GM13976 (cell line): ENCODE results near the gene JARID2.

Experiments used
- DNase-seq: peaks from one replicate; pipeline ENCODE4 v3.0.0; 2012; ENCODE audit warnings: low spot score
- in situ Hi-C: fragments of 300-500 bp; cut with MboI; formaldehyde crosslinking; loops from one replicate; pipeline ENCODE4 v1.12.0; 2022; ENCODE audit warnings: low sequenced_read_pairs, mixed read lengths, inconsistent platforms; ENCODE audit not compliant: unreplicated experiment
- TF ChIP-seq, protein P1 (sequence below): IDR thresholded peaks from 2 replicates; pipeline ENCODE4 v1.5.1; 2012; ENCODE audit warnings: borderline replicate concordance, mild to moderate bottlenecking; ENCODE audit not compliant: insufficient read depth; ENCODE audit errors: extremely low read depth, missing control alignments, control extremely low read depth

Gene JARID2

DNA sequence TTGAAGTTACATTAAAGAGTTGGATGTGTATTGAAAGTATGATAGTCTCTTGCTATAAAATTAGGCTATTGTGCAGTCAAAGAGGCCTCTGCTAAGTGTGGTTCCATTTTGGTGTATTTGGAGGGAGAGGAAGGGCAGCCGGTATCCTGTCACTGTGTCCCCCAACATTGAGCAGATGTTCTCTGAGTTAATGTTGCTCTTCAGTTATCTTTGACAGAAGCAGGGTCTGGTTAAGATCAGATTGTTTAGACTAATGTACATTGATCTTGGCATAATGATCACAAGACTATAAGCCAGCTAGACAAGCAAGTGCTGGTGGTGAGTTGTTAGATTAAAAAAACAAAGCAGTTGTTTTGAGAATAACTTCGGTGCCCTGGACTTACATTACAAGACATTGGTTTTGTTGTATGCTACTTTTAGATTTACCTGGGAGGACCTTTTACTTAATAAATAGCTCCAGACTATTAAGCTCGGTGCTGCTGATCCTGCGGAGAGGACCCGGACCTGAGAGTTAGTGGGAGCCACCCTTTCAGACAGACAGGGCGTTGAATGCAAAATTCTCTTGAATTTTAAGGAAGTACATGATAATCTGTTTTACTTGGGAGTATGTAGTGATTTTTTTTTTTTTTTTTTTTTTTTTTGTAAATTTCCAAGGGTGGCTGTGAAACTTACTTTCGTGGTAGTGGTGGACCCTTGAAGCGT lies 97.8 kb downstream of the JARID2 start:
- TF ChIP-seq, protein P1, sequence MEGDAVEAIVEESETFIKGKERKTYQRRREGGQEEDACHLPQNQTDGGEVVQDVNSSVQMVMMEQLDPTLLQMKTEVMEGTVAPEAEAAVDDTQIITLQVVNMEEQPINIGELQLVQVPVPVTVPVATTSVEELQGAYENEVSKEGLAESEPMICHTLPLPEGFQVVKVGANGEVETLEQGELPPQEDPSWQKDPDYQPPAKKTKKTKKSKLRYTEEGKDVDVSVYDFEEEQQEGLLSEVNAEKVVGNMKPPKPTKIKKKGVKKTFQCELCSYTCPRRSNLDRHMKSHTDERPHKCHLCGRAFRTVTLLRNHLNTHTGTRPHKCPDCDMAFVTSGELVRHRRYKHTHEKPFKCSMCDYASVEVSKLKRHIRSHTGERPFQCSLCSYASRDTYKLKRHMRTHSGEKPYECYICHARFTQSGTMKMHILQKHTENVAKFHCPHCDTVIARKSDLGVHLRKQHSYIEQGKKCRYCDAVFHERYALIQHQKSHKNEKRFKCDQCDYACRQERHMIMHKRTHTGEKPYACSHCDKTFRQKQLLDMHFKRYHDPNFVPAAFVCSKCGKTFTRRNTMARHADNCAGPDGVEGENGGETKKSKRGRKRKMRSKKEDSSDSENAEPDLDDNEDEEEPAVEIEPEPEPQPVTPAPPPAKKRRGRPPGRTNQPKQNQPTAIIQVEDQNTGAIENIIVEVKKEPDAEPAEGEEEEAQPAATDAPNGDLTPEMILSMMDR, result no peak
- in situ Hi-C loops, result no loop called here
- no peak for DNase-seq

GRCh38 chr6:15344192-15344519 lies 98.3 kb downstream of the JARID2 start:
- TF ChIP-seq, protein P1, result no peak
- in situ Hi-C loops, result no loop called here
- DNase-seq, result no peak

DNA sequence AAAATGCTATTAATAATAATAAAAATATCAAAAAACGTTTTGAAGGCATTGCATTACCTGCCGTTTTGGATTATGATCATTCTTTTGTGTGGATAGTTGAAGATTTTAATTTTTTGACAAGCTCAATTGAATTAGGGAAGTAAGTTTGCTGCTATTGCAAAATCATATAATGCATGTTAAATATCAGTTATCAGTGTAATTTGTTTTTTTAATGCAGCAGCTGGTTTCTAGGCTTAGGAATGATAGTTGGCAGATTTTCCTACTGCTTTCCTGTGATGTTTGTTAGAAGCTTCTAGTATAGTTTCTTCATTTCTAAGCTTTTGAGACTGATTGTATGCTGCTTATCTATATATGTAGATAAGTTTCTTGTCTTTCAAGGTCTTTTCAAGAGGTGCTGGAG lies 99.0 kb downstream of the JARID2 start:
- in situ Hi-C loops, result no loop called here
- no peak for DNase-seq
- TF ChIP-seq, protein P1, result no peak

- no peak for DNase-seq
- in situ Hi-C loops, result no loop called here
- TF ChIP-seq, protein P1, result no peak
These were observed 100.4 kb downstream of the JARID2 start for GRCh38 chr6:15346315-15346714.

GRCh38 chr6:15348528-15348927 lies 102.7 kb downstream of the JARID2 start:
- in situ Hi-C loops, result no loop called here
- DNase-seq, result no peak
- TF ChIP-seq, protein P1, result no peak

- TF ChIP-seq, protein P1, result no peak
- in situ Hi-C loops, result no loop called here
- no peak for DNase-seq
These were observed 103.5 kb downstream of the JARID2 start for GRCh38 chr6:15349379-15349778.
